Endothelial cell of umbilical vein (primary cell): ENCODE measurements around the gene SETD1A. TPM values are rescaled to one million over a fixed set of nuclear protein-coding genes. Genes with fewer than 3 reads are reported as not detected.

Experiments
- BruUV-seq: library from RNA; stranded (reverse); fragments of 400-500 nt; replicated peaks from 2 replicates; lab custom pipeline; 2021; lab: Mats Ljungman, UMichigan
- CTCF ChIA-PET: fragments of 300-600, 350-600 bp; sonication (Branson Sonifier 250); formaldehyde crosslinking; loops from one replicate; lab custom pipeline; 2021; ENCODE audit warnings: antibody characterized with exemption, inconsistent platforms; lab: Charles Lee
- POLR2A ChIA-PET: fragments of 300-600, 350-600 bp; sonication (Branson Sonifier 250); formaldehyde crosslinking; loops from one replicate; lab custom pipeline; 2021; ENCODE audit warnings: antibody characterized with exemption, inconsistent platforms; lab: Charles Lee
- DNase-seq: peaks from one replicate; pipeline ENCODE4 v3.0.0-alpha.2; 2011; ENCODE audit warnings: low read depth, low spot score
- FAIRE-seq: peaks from 2 replicates; lab custom pipeline; 2011; peaks lifted over from hg19 to GRCh38; lab: Jason Lieb, UNC
- H2AFZ ChIP-seq: 2 replicates; pipeline ENCODE4 v1.6.0; 2012; ENCODE audit warnings: low read depth, low read length, control low read depth, inconsistent platforms
- H3K27ac ChIP-seq: 2 replicates; pipeline ENCODE4 v1.5.1; 2011; ENCODE audit warnings: low read depth, mild to moderate bottlenecking, control low read depth, low read length, moderate library complexity; ENCODE audit not compliant: insufficient read depth
- H3K27me3 ChIP-seq, 2 experiments: 2 replicates each; pipeline versions ENCODE4 v1.6.0 to v1.6.1; 2011; ENCODE audit warnings: low read length in 2 of 2, mixed read lengths in 1 of 2; ENCODE audit not compliant: control insufficient read depth in 2 of 2, insufficient read depth in 2 of 2
- H3K36me3 ChIP-seq, 2 experiments: 2 replicates in 1 of 2; 3 replicates in 1 of 2; pipeline ENCODE4 v1.5.1; 2011; ENCODE audit warnings: low read length in 2 of 2, mild to moderate bottlenecking in 1 of 2, moderate library complexity in 1 of 2; ENCODE audit not compliant: control insufficient read depth in 2 of 2, insufficient read depth in 2 of 2; ENCODE audit errors: extremely low read depth in 1 of 2
- H3K4me1 ChIP-seq: 3 replicates; pipeline ENCODE4 v1.5.1; 2011; ENCODE audit warnings: mild to moderate bottlenecking, low read length; ENCODE audit not compliant: control insufficient read depth, insufficient read depth; ENCODE audit errors: extremely low read depth
- H3K4me2 ChIP-seq: 2 replicates; pipeline ENCODE4 v1.6.1; 2011; ENCODE audit warnings: low read length, control low read depth, mixed read lengths; ENCODE audit not compliant: insufficient read depth
- H3K4me3 ChIP-seq, 3 experiments: fragments of 200-600 bp in 1 of 3; sonication (generic), shearing (Covaris generic) in 1 of 3; replicated peaks in 1 of 3; 2 replicates each; pipeline ENCODE4 v1.5.1; 2011 to 2016; ENCODE audit warnings: control low read depth in 3 of 3, low read length in 3 of 3, mild to moderate bottlenecking in 2 of 3, inconsistent platforms in 1 of 3, low read depth in 1 of 3, moderate library complexity in 1 of 3; ENCODE audit not compliant: insufficient read depth in 1 of 3
- H3K79me2 ChIP-seq: 2 replicates; pipeline ENCODE4 v1.6.0; 2012; ENCODE audit warnings: low read length, inconsistent platforms; ENCODE audit not compliant: control insufficient read depth, insufficient read depth
- H3K9ac ChIP-seq: replicated peaks from 2 replicates; pipeline ENCODE3; 2011; ENCODE audit warnings: low read length, control low read depth; ENCODE audit not compliant: insufficient read depth; ENCODE audit errors: extremely low read depth
- H3K9me1 ChIP-seq: replicated peaks from 3 replicates; pipeline ENCODE4 v1.6.0; 2011; ENCODE audit warnings: mild to moderate bottlenecking, low read length; ENCODE audit not compliant: control insufficient read depth, insufficient read depth; ENCODE audit errors: extremely low read depth
- H3K9me3 ChIP-seq: replicated peaks from 2 replicates; pipeline ENCODE4 v1.5.1; 2012; ENCODE audit warnings: low read length, inconsistent platforms; ENCODE audit not compliant: control insufficient read depth, insufficient read depth
- H4K20me1 ChIP-seq: replicated peaks from 2 replicates; pipeline ENCODE3; 2011; ENCODE audit warnings: mild to moderate bottlenecking, low read length; ENCODE audit not compliant: control insufficient read depth, insufficient read depth; ENCODE audit errors: extremely low read depth
- CTCF ChIP-seq, 2 donors: IDR thresholded peaks; 1 replicate in 1 of 2; 2 replicates in 1 of 2; pipeline ENCODE4 v1.5.1; 2011; ENCODE audit warnings: low read length in 2 of 2, mild to moderate bottlenecking in 2 of 2, moderate library complexity in 2 of 2, control low read depth in 1 of 2, inconsistent platforms in 1 of 2, low read depth in 1 of 2; ENCODE audit not compliant: insufficient read depth in 1 of 2; ENCODE audit errors: extremely low read depth in 1 of 2
- EZH2 ChIP-seq: IDR thresholded peaks from 2 replicates; pipeline ENCODE4 v1.6.1; 2012; ENCODE audit warnings: borderline replicate concordance, low read depth, mild to moderate bottlenecking, moderate library complexity, low read length, inconsistent platforms; ENCODE audit not compliant: severe bottlenecking
- FOS ChIP-seq: IDR thresholded peaks from 2 replicates; pipeline ENCODE4 v1.6.1; 2011; ENCODE audit warnings: mild to moderate bottlenecking, low read length, moderate library complexity, borderline replicate concordance; ENCODE audit not compliant: insufficient read depth
- GATA2 ChIP-seq: IDR thresholded peaks from 2 replicates; pipeline ENCODE4 v1.7.0; 2011; ENCODE audit warnings: low read depth, mild to moderate bottlenecking, moderate library complexity, mixed read lengths, low read length; ENCODE audit not compliant: insufficient read length, insufficient read depth
- JUN ChIP-seq: IDR thresholded peaks from 2 replicates; pipeline ENCODE4 v1.6.1; 2011; ENCODE audit warnings: borderline replicate concordance, low read depth; ENCODE audit not compliant: insufficient read length, insufficient read depth
- MAX ChIP-seq: IDR thresholded peaks from 2 replicates; pipeline ENCODE4 v1.6.1; 2011; ENCODE audit not compliant: insufficient read depth, insufficient read length
- MYC ChIP-seq: IDR thresholded peaks from one replicate; pipeline ENCODE4 v1.6.1; 2011; ENCODE audit warnings: mild to moderate bottlenecking, low read depth, low read length
- POLR2A ChIP-seq: IDR thresholded peaks from 2 replicates; pipeline ENCODE4 v1.6.1; 2012; ENCODE audit warnings: low read depth, mild to moderate bottlenecking, control low read depth, low read length
- POLR2AphosphoS5 ChIP-seq: IDR thresholded peaks from 2 replicates; pipeline ENCODE4 v1.6.1; 2012; ENCODE audit warnings: low read depth, mild to moderate bottlenecking, control low read depth, low read length, moderate library complexity; ENCODE audit not compliant: insufficient read depth
- dilution Hi-C: fragments of 300-500 bp; cut with MboI; formaldehyde crosslinking; loops from one replicate; pipeline ENCODE4 v1.15.0; 2019; ENCODE audit warnings: low sequenced_read_pairs; ENCODE audit not compliant: extremely low pct_ligation_motif_present
- intact Hi-C: fragments of 100-400 bp; cut with micrococcal nuclease; formaldehyde crosslinking; loops from one replicate; pipeline ENCODE4 v1.10.0; 2022
- polyA plus RNA-seq, 4 experiments: library from polyadenylated mRNA; depleted of rRNA in 3 of 4; stranded (reverse) in 3 of 4; unstranded in 1 of 4; fragments of >200 nt; gene quantifications; 2 replicates each; pipeline versions ENCODE4 v1.2.1 to v1.2.3, GENCODE V29; 2011 to 2012; ENCODE audit warnings: missing spikeins in 1 of 4
- total RNA-seq: library from RNA; stranded (reverse); gene quantifications from 2 replicates; pipeline ENCODE4 v1.2.3, GENCODE V29; 2021

Gene SETD1A
- total and polyA plus RNA-seq, 2 donors (not counting 3 experiments of a cell fraction or from before 2014, with no cell fraction given) = 3.5 to 21.3 TPM

GRCh38 chr16:31008149-31008548 is 50.6 kb downstream of the SETD1A start:
- ChIA-PET POLR2A (no interaction called here), CTCF (interaction anchor here (0.7 kb wide), 1 partner anchor 74 kb away, joined by 3 read pairs; no protein-coding TSS in a partner anchor)
- no peaks in the 10 kb centered on the region for H4K20me1 ChIP-seq
- no peak overlapping the region for H3K4me2 ChIP-seq
- no peak overlapping the region for H3K27ac ChIP-seq
- no peak for FAIRE-seq
- DNase-seq = no peak
- no peaks in the 10 kb centered on the region for H3K9me3 ChIP-seq
- no peaks in the 10 kb centered on the region for H3K9me1 ChIP-seq
- no peak overlapping the region for H3K9ac ChIP-seq
- TF ChIP-seq CTCF (IDR thresholded peaks at IDR 0.05; ENCODE audit: extremely low read depth in 1 of 2, insufficient read depth in 1 of 2, low read depth in 1 of 2, low read length in 2 of 2) (no peak), MYC (no peak), MAX (no peak), EZH2 (no peak), GATA2 (no peak), POLR2A (no peak), POLR2AphosphoS5 (no peak), JUN (no peak), FOS (no peak)
- peaks cover 17 to 31% of the 10 kb centered on the region in 2 experiments for H3K27me3 ChIP-seq
- intact Hi-C loops = no loop called here
- no peaks in the 10 kb centered on the region for H3K36me3 ChIP-seq
- H3K79me2 ChIP-seq = no peaks in the 10 kb centered on the region
- no peak overlapping the region for H3K4me3 ChIP-seq
- H3K4me1 ChIP-seq = no peaks in the 10 kb centered on the region
- no peak overlapping the region for H2AFZ ChIP-seq
- dilution Hi-C loops = no loop called here
- BruUV-seq = no TSS peak
